HepG2 (cell line): ENCODE results near the gene F7. TPM values are rescaled to one million over a fixed set of nuclear protein-coding genes. Genes with fewer than 3 reads are reported as not detected.

Experiments
- ATAC-seq: fragments of 200-7000 bp; cut with Tn5 transposase; 3 replicates; pipeline ENCODE4 v1.9.1; 2020; ENCODE audit warnings: mild to moderate bottlenecking, moderate library complexity
- BruUV-seq: library from RNA; stranded (reverse); fragments of 400-500 nt; replicated peaks from 2 replicates; lab custom pipeline; 2021; lab: Mats Ljungman, UMichigan
- CTCF ChIA-PET: fragments of 300-600 bp; formaldehyde crosslinking; extraction: SDS; loops from one replicate; lab custom pipeline; 2021; ENCODE audit warnings: low total read pairs, inconsistent platforms, low intra/inter-chr PET ratio; lab: Yijun Ruan, JAX
- POLR2A ChIA-PET: fragments of 350-600 bp; sonication (Branson Sonifier 250); formaldehyde crosslinking; loops from one replicate; lab custom pipeline; 2020; ENCODE audit warnings: antibody characterized with exemption, inconsistent platforms; lab: Yijun Ruan, JAX
- DNase-seq: peaks from one replicate; pipeline ENCODE4 v3.0.0-alpha.2; 2015; ENCODE audit warnings: low spot score
- FAIRE-seq: peaks from 3 replicates; lab custom pipeline; 2011; peaks lifted over from hg19 to GRCh38; lab: Jason Lieb, UNC
- H2AFZ ChIP-seq: one replicate; pipeline ENCODE4 v1.6.1; 2011; ENCODE audit warnings: low read length, inconsistent platforms
- H3K27ac ChIP-seq: fragments of 300-600 bp; 3 replicates; pipeline ENCODE4 v1.8.0; 2011; ENCODE audit warnings: mixed run types, mild to moderate bottlenecking, mixed read lengths, low read length, inconsistent platforms; ENCODE audit not compliant: insufficient read depth; ENCODE audit errors: extremely low read length
- H3K27me3 ChIP-seq, 2 experiments: fragments of 200-600 bp in 1 of 2; 2 replicates in 1 of 2; 3 replicates in 1 of 2; pipeline versions ENCODE4 v1.6.0 to v1.8.0; 2011; ENCODE audit warnings: low read length in 2 of 2, mild to moderate bottlenecking in 2 of 2, moderate library complexity in 2 of 2, inconsistent platforms in 1 of 2; ENCODE audit not compliant: insufficient read depth in 2 of 2, control insufficient read depth in 1 of 2
- H3K36me3 ChIP-seq, 2 experiments: fragments of 200-600 bp in 1 of 2; replicated peaks in 1 of 2; 2 replicates in 1 of 2; 3 replicates in 1 of 2; pipeline versions ENCODE4 v1.5.1 to v1.8.0; 2011; ENCODE audit warnings: low read length in 2 of 2, inconsistent platforms in 1 of 2; ENCODE audit not compliant: insufficient read depth in 2 of 2, control insufficient read depth in 1 of 2
- H3K4me1 ChIP-seq: 2 replicates; pipeline ENCODE4 v1.5.1; 2012; ENCODE audit warnings: low read length, inconsistent platforms; ENCODE audit not compliant: insufficient read depth
- H3K4me2 ChIP-seq: 2 replicates; pipeline ENCODE4 v1.6.0; 2011; ENCODE audit warnings: low read depth, low read length, inconsistent platforms
- H3K4me3 ChIP-seq, 3 experiments: fragments of 200-600 bp in 1 of 3; sonication (generic), shearing (Covaris generic) in 1 of 3; replicated peaks in 1 of 3; 2 replicates each; pipeline ENCODE4 v1.5.1; 2011 to 2016; ENCODE audit warnings: low read length in 3 of 3, inconsistent platforms in 2 of 3, low read depth in 2 of 3, mild to moderate bottlenecking in 2 of 3, control low read depth in 1 of 3, mixed read lengths in 1 of 3; ENCODE audit not compliant: insufficient read depth in 1 of 3
- H3K79me2 ChIP-seq: one replicate; pipeline ENCODE4 v1.6.1; 2011; ENCODE audit warnings: low read length, inconsistent platforms; ENCODE audit not compliant: insufficient read depth
- H3K9ac ChIP-seq: 2 replicates; pipeline ENCODE4 v1.6.0; 2011; ENCODE audit warnings: mild to moderate bottlenecking, low read depth, low read length, inconsistent platforms; ENCODE audit not compliant: insufficient read depth
- H3K9me3 ChIP-seq: 2 replicates; pipeline ENCODE4 v1.5.1; 2012; ENCODE audit warnings: mild to moderate bottlenecking, low read length
- H4K20me1 ChIP-seq: 2 replicates; pipeline ENCODE4 v1.6.0; 2011; ENCODE audit warnings: inconsistent platforms, mild to moderate bottlenecking, low read length, moderate library complexity; ENCODE audit not compliant: insufficient read depth
- ADNP ChIP-seq: sonication (generic); formaldehyde crosslinking; IDR thresholded peaks from 2 replicates; pipeline ENCODE4 v1.4.0; 2020; ENCODE audit warnings: missing genetic modification reagents
- AKAP8 ChIP-seq: sonication (generic); formaldehyde crosslinking; IDR thresholded peaks from 2 replicates; pipeline ENCODE4 v1.5.1; 2020; ENCODE audit warnings: mild to moderate bottlenecking, missing genetic modification reagents
- BATF2 ChIP-seq: sonication (generic); formaldehyde crosslinking; IDR thresholded peaks from 2 replicates; pipeline ENCODE4 v1.8.0; 2022; ENCODE audit warnings: mild to moderate bottlenecking, missing genetic modification reagents, moderate library complexity
- DMTF1 ChIP-seq: sonication (generic); formaldehyde crosslinking; IDR thresholded peaks from 2 replicates; pipeline ENCODE4 v1.4.0; 2020; ENCODE audit warnings: mild to moderate bottlenecking, missing genetic modification reagents
- JARID2 ChIP-seq: sonication (generic); formaldehyde crosslinking; IDR thresholded peaks from 2 replicates; pipeline ENCODE4 v1.8.1; 2023; ENCODE audit warnings: missing genetic modification reagents, inconsistent platforms; ENCODE audit not compliant: insufficient replicate concordance
- MAF1 ChIP-seq: sonication (generic); formaldehyde crosslinking; IDR thresholded peaks from 2 replicates; pipeline ENCODE4 v1.5.0; 2020; ENCODE audit warnings: missing genetic modification reagents, borderline replicate concordance
- POLR2AphosphoS5 ChIP-seq: IDR thresholded peaks from 2 replicates; pipeline ENCODE4 v1.6.1; 2012; ENCODE audit warnings: low read depth, low read length
- RNF2 ChIP-seq: fragments of 450-650 bp; conservative IDR thresholded peaks from 2 replicates; pipeline ENCODE4 v1.6.1; 2016; ENCODE audit warnings: low read depth
- SNRNP70 ChIP-seq: fragments of 200-400 bp; formaldehyde crosslinking; IDR thresholded peaks from 2 replicates; pipeline ENCODE4 v1.6.1; 2017; ENCODE audit warnings: mild to moderate bottlenecking, low read depth, low read length, moderate library complexity
- TEAD3 ChIP-seq: optimal IDR thresholded peaks from 2 replicates; pipeline ENCODE3; 2016; ENCODE audit warnings: borderline replicate concordance
- ZBTB39 ChIP-seq: sonication (generic); formaldehyde crosslinking; IDR thresholded peaks from 2 replicates; pipeline ENCODE4 v1.5.0; 2020; ENCODE audit warnings: missing genetic modification reagents
- ZNF232 ChIP-seq: sonication (generic); formaldehyde crosslinking; IDR thresholded peaks from 2 replicates; pipeline ENCODE4 v1.4.0; 2020; ENCODE audit warnings: missing genetic modification reagents, borderline replicate concordance
- ZNF276 ChIP-seq: sonication (generic); formaldehyde crosslinking; IDR thresholded peaks from 2 replicates; pipeline ENCODE4 v1.4.0; 2020; ENCODE audit warnings: mild to moderate bottlenecking, low read depth, missing genetic modification reagents
- ZNF770 ChIP-seq: sonication (generic); formaldehyde crosslinking; IDR thresholded peaks from 2 replicates; pipeline ENCODE4 v1.5.0; 2020; ENCODE audit warnings: mild to moderate bottlenecking, missing genetic modification reagents
- WGBS: methylation state at CpG from one replicate; pipeline ENCODE4 v1.1.6; 2017; ENCODE audit warnings: low lambda C conversion rate; 5-methylcytosine and 5-hydroxymethylcytosine counted together
- in situ Hi-C: cut with HindIII; loops from 2 replicates; pipeline ENCODE4 v1.10.0; 2017; ENCODE audit warnings: low pct_unique_long_range_greater_than_20kb; ENCODE audit not compliant: extremely low pct_ligation_motif_present
- intact Hi-C: fragments of 100-400 bp; cut with micrococcal nuclease; formaldehyde crosslinking; loops from one replicate; pipeline ENCODE4 v1.10.0; 2022; ENCODE audit not compliant: unreplicated experiment
- polyA plus RNA-seq, 8 experiments: library from polyadenylated mRNA; depleted of rRNA in 3 of 8; stranded (reverse) in 7 of 8; unstranded in 1 of 8; fragments of >200 nt; fragmentation: Illumina TruSeq in 4 of 8; extraction: Trizol in 4 of 8; gene quantifications; 2 replicates each; pipeline versions ENCODE4 v1.2.1 to v1.2.3, GENCODE V29; 2011 to 2016; ENCODE audit warnings: low read depth in 4 of 8, missing spikeins in 1 of 8, mixed read lengths in 1 of 8; ENCODE audit not compliant: insufficient read depth in 1 of 8
- total RNA-seq, 5 experiments: library from RNA; depleted of rRNA; stranded (reverse); fragments of >200 nt; fragmentation: Illumina TruSeq; extraction: Trizol; gene quantifications; 2 replicates each; pipeline ENCODE4 v1.2.3, GENCODE V29; 2016; ENCODE audit warnings: low read depth in 1 of 5

F7 gene
- total and polyA plus RNA-seq, 2 of the 13 experiments (the other 11 are each of a cell fraction or from before 2014, with no cell fraction given): 12.6 to 26.5 TPM

GRCh38 chr13:113088691-113089020 is 16.9 kb upstream of the F7 start:
- DNase-seq (no peak), FAIRE-seq (no peak), ATAC-seq (no peak)
- Histone ChIP-seq H3K27ac (no peak overlapping the region), H4K20me1 (no peaks in the 10 kb centered on the region), H3K4me3 (no peak overlapping the region), H3K9ac (no peak overlapping the region), H3K79me2 (no peaks in the 10 kb centered on the region), H3K4me1 (no peaks in the 10 kb centered on the region), H3K27me3 (no peaks in the 10 kb centered on the region), H2AFZ (no peak overlapping the region), H3K9me3 (no peaks in the 10 kb centered on the region), H3K36me3 (peaks cover 7 to 30% of the 10 kb centered on the region in 2 experiments; a peak in 4 of 5 replicates), H3K4me2 (no peak overlapping the region)
- BruUV-seq: no TSS peak
- intact Hi-C loops: no loop called here
- ChIA-PET CTCF (no interaction called here), POLR2A (no interaction called here)
- in situ Hi-C loops: no loop called here
- 96% methylated on average over 11 of the region's 17 CpGs for WGBS
- no peak for TF ChIP-seq ZNF232 (CRISPR knock-in tag)
- TF ChIP-seq JARID2 (CRISPR knock-in tag): no peak
- TF ChIP-seq TEAD3 (CRISPR knock-in tag): no peak
- TF ChIP-seq ZNF770: no peak
- no peak for TF ChIP-seq ZBTB39 (CRISPR knock-in tag)
- TF ChIP-seq DMTF1 (CRISPR knock-in tag): no peak
- TF ChIP-seq RNF2: no peak
- no peak for TF ChIP-seq MAF1 (CRISPR knock-in tag)
- no peak for TF ChIP-seq AKAP8 (CRISPR knock-in tag)
- TF ChIP-seq POLR2AphosphoS5: no peak
- no peak for TF ChIP-seq BATF2
- no peak for TF ChIP-seq SNRNP70
- TF ChIP-seq ZNF276 (CRISPR knock-in tag): no peak
- TF ChIP-seq ADNP (CRISPR knock-in tag): no peak
